Colonic mucosa (tissue), 4 donors: ENCODE data around the gene ACSL6. TPM values are rescaled to one million over a fixed set of nuclear protein-coding genes. Genes with fewer than 3 reads are reported as not detected.

ENCODE experiments used
- DNase-seq: peaks from one replicate; pipeline ENCODE4 v3.0.0-alpha.2; 2020
- H3K27ac ChIP-seq: fragments of 200-600 bp; one replicate; pipeline ENCODE4 v1.8.0; 2021
- H3K27me3 ChIP-seq: fragments of 200-600 bp; one replicate; pipeline ENCODE4 v1.8.0; 2021
- H3K36me3 ChIP-seq: fragments of 200-600 bp; one replicate; pipeline ENCODE4 v1.8.0; 2021
- H3K4me1 ChIP-seq: fragments of 200-600 bp; one replicate; pipeline ENCODE4 v1.8.0; 2021; ENCODE audit warnings: mild to moderate bottlenecking
- H3K4me3 ChIP-seq: fragments of 200-600 bp; one replicate; pipeline ENCODE4 v1.8.0; 2021
- H3K9ac ChIP-seq, 2 donors: one replicate each; pipeline ENCODE4 v1.7.0; 2013; ENCODE audit warnings: control low read depth in 2 of 2, low read depth in 2 of 2, low read length in 2 of 2
- H3K9me3 ChIP-seq: fragments of 200-600 bp; one replicate; pipeline ENCODE4 v1.8.0; 2021
- intact Hi-C: fragments of 100-400 bp; cut with DNase I; formaldehyde crosslinking; loops from one replicate; pipeline ENCODE4 v1.14.1; 2022
- total RNA-seq, 2 donors: library from RNA; stranded (reverse); fragmentation: NEBNext Ultra II Directional in 1 of 2; extraction: Animal tissue kit (Norgen Biotek cat#: 25700) in 1 of 2; gene quantifications; one replicate each; pipeline ENCODE4 v1.2.1, GENCODE V29; 2021
- TF ChIP-seq, protein P1 (sequence below): fragments of 200-600 bp; IDR thresholded peaks from one replicate; pipeline ENCODE4 v1.8.0; 2022; ENCODE audit warnings: antibody characterized with exemption, mild to moderate bottlenecking
- donor health status: healthy.
- donor health status: DM: no; HTN: no; CAD: no.
- donor health status: DM: no; HTN: no; CAD: no.

ACSL6 gene
- total RNA-seq, 2 donors from 2014 or later = 0.25 to 0.93 TPM

DNA sequence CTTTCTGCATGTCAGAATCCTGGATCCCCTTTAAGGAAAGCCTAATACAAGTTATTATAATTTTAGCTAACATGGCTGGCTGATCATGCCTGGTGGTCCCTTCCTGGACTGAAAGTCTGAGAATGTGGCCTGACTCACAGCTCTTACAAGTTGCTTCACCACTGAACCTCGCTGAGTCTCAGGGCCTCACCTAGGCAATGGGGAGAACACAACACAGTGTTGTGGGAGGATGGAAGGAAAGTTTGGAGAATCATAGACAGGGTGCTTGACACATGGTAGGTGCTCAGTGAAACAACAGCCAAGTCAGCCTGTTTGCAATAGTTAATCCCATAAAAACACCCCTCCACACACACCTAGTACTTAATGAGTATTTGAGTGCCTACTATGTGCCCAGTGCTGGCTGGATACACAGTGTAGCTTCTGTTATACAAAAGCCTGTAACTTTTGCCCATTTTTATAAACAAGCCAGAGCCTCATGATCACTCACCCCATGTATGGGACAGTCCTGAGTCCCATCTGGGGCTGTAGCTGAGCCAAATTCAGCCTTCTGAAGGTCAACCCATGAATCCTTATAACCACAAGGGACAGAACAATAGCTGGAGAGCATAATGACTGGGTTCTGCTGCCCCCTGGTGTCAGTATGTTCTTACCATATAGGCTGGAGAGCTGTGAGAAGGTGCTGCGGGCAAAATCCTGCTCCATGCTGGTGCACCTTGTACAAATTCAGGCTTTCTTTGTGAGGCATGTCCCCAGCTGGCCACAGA lies 3.9 kb downstream of the ACSL6 start:
- peak; percentile 85 for DNase-seq
- H3K27ac ChIP-seq = no peak overlapping the region
- no peak overlapping the region for H3K4me3 ChIP-seq
- peaks cover 16% of the 10 kb centered on the region for H3K27me3 ChIP-seq
- H3K9me3 ChIP-seq = no peaks in the 10 kb centered on the region
- H3K9ac ChIP-seq = no peak overlapping the region
- H3K4me1 ChIP-seq = no peaks in the 10 kb centered on the region
- TF ChIP-seq, protein P1, sequence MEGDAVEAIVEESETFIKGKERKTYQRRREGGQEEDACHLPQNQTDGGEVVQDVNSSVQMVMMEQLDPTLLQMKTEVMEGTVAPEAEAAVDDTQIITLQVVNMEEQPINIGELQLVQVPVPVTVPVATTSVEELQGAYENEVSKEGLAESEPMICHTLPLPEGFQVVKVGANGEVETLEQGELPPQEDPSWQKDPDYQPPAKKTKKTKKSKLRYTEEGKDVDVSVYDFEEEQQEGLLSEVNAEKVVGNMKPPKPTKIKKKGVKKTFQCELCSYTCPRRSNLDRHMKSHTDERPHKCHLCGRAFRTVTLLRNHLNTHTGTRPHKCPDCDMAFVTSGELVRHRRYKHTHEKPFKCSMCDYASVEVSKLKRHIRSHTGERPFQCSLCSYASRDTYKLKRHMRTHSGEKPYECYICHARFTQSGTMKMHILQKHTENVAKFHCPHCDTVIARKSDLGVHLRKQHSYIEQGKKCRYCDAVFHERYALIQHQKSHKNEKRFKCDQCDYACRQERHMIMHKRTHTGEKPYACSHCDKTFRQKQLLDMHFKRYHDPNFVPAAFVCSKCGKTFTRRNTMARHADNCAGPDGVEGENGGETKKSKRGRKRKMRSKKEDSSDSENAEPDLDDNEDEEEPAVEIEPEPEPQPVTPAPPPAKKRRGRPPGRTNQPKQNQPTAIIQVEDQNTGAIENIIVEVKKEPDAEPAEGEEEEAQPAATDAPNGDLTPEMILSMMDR = peak; percentile 80
- intact Hi-C loops = loop anchor here (2.0 to 10.0 kb wide), 2 partner anchors 417 to 583 kb away; no protein-coding TSS in a partner anchor
- H3K36me3 ChIP-seq = no peaks in the 10 kb centered on the region

GRCh38 chr5:132006331-132007120 lies 4.9 kb downstream of the ACSL6 start:
- Histone ChIP-seq H3K4me1 (no peaks in the 10 kb centered on the region), H3K27me3 (peaks cover 9% of the 10 kb centered on the region), H3K9me3 (no peaks in the 10 kb centered on the region), H3K27ac (no peak overlapping the region), H3K9ac (no peak overlapping the region), H3K36me3 (no peaks in the 10 kb centered on the region), H3K4me3 (no peak overlapping the region)
- intact Hi-C loops = loop anchor here (10.0 kb wide), 1 partner anchor 582 kb away; no protein-coding TSS in a partner anchor
- DNase-seq = no peak
- TF ChIP-seq, protein P1 = no peak

DNA sequence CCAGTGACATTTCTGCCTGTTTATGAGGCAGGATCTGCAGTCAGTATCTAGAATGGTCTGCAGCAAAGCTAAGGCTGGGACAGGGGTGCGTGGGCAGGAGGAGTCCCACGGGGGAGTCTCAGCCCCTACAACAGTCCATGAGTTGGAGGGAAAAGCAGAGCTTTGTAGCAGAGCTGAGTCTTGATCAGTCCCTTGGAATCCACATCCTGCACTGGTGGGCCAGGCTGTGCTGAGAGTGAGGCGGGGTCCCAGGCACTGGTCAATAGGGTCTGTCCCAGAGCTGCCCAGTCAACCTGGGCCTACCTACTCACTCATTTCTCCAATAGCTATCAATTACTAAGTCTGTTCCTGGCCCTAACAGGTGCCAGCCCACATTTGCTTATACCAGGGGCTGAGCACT lies 5.9 kb downstream of the ACSL6 start:
- H3K36me3 ChIP-seq = no peaks in the 10 kb centered on the region
- TF ChIP-seq, protein P1 = no peak

GRCh38 chr5:132003982-132004381 lies 7.5 kb downstream of the ACSL6 start:
- no peak for DNase-seq
- Histone ChIP-seq H3K4me3 (no peak overlapping the region), H3K4me1 (no peaks in the 10 kb centered on the region), H3K27me3 (no peaks in the 10 kb centered on the region), H3K9ac (no peak overlapping the region), H3K9me3 (no peaks in the 10 kb centered on the region), H3K36me3 (no peaks in the 10 kb centered on the region), H3K27ac (no peak overlapping the region)
- intact Hi-C loops = loop anchor here (10.0 kb wide), 1 partner anchor 579 kb away; no protein-coding TSS in a partner anchor
- TF ChIP-seq, protein P1 = no peak

More for the DNA sequence above, 5.9 kb downstream of the ACSL6 start:
- no peaks in the 10 kb centered on the region for H3K9me3 ChIP-seq
- no peaks in the 10 kb centered on the region for H3K4me1 ChIP-seq
- no peak for DNase-seq
- H3K27ac ChIP-seq = no peak overlapping the region
- no peak overlapping the region for H3K9ac ChIP-seq
- intact Hi-C loops = loop anchor here (10.0 kb wide), 1 partner anchor 581 kb away; no protein-coding TSS in a partner anchor
- no peak overlapping the region for H3K4me3 ChIP-seq
- no peaks in the 10 kb centered on the region for H3K27me3 ChIP-seq

GRCh38 chr5:132003170-132003744 lies 8.2 kb downstream of the ACSL6 start:
- H3K36me3 ChIP-seq = no peaks in the 10 kb centered on the region
- H3K9ac ChIP-seq = no peak overlapping the region
- no peaks in the 10 kb centered on the region for H3K4me1 ChIP-seq
- TF ChIP-seq, protein P1 = no peak
- no peaks in the 10 kb centered on the region for H3K27me3 ChIP-seq
- H3K4me3 ChIP-seq = no peak overlapping the region
- H3K27ac ChIP-seq = no peak overlapping the region
- no peaks in the 10 kb centered on the region for H3K9me3 ChIP-seq
- intact Hi-C loops = loop anchor here (10.0 kb wide), 1 partner anchor 578 kb away; no protein-coding TSS in a partner anchor
- no peak for DNase-seq
